Stimulated activated naive B cell treated with anti-CD40 and anti-IgM and Interleukin-4, amounts not matched to agents 10 μg/mL and 1 μg/mL and 100 μg/mL, for 72 hours (primary cell): Measurements from ENCODE around the gene IQSEC1.

ENCODE experiments used
- ATAC-seq, 2 donors: fragments of 150-1000 bp; cut with Tn5 transposase; replicated peaks; 2 replicates each; pipeline ENCODE4 v1.10.0; 2021; ENCODE audit warnings: moderate library complexity in 1 of 2
- DNase-seq: peaks from one replicate; pipeline ENCODE4 v3.0.0; 2021
- H3K27ac Mint-ChIP-seq: one replicate; pipeline ENCODE4 v1.8.0; 2022; ENCODE audit warnings: mild to moderate bottlenecking, mixed read lengths
- H3K27me3 Mint-ChIP-seq, 2 donors: one replicate each; pipeline ENCODE4 v1.8.0; 2022; ENCODE audit warnings: mixed read lengths in 2 of 2
- H3K36me3 Mint-ChIP-seq, 2 donors: one replicate each; pipeline ENCODE4 v1.8.0; 2022; ENCODE audit warnings: mixed read lengths in 2 of 2, mild to moderate bottlenecking in 1 of 2
- H3K4me1 Mint-ChIP-seq, 2 donors: one replicate each; pipeline ENCODE4 v1.8.0; 2022; ENCODE audit warnings: mixed read lengths in 2 of 2, mild to moderate bottlenecking in 1 of 2
- H3K4me3 Mint-ChIP-seq, 2 donors: one replicate each; pipeline ENCODE4 v1.8.0; 2022; ENCODE audit warnings: mild to moderate bottlenecking in 2 of 2, mixed read lengths in 2 of 2, moderate library complexity in 1 of 2
- H3K9me3 Mint-ChIP-seq, 2 donors: one replicate each; pipeline ENCODE4 v1.8.0; 2022; ENCODE audit warnings: mixed read lengths in 2 of 2, mild to moderate bottlenecking in 1 of 2

Gene IQSEC1

DNA sequence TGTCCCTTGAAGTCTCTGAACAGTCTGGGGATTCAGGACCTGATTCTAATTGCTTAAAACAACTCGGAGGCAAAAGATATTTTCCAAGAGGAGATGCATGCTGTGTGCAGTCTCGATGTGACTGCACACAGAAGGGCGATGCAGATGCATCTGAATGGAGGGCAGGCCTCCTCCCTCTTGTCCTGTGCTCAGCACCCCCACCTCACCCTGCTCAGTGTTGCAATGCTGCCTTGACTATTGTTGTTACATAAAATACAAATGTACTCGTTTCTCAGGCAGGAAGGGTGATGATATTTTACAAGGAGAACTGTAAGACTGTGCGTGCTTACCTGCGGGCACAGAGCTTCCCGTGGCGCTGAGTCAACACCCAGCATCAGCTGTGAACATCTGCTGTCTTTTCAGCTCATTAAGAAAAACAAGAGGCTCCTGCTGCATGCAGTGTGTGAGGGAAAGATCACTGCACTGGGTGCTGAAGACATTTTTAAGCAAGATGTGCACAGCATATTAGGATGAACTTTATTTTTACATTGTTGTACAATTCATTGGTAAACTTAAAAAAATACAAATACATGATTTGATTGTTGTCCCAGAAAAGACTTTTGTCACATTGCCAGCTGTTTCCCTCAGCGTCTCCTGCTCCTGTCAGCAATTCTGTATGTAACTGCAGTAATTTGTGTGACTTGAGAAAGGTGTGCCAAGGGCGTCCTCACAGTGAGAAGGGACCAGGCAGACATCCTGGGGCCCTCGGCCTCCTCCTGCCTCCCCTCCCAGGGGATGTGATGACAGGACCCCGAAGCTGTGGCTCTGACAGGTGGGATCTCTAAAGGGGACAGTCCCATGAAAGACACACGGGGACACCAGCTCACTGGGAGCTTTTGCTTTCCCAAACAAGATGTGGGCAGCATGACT lies 175.6 kb downstream of the IQSEC1 start:
- H3K27me3 Mint-ChIP-seq: no peaks in the 10 kb centered on the region
- H3K9me3 Mint-ChIP-seq: no peaks in the 10 kb centered on the region
- ATAC-seq (no peak), DNase-seq (no peak)
- H3K36me3 Mint-ChIP-seq: peaks cover 25 to 31% of the 10 kb centered on the region in 2 donors
- no peak overlapping the region for H3K4me3 Mint-ChIP-seq
- peaks cover 24 to 26% of the 10 kb centered on the region in 2 donors for H3K4me1 Mint-ChIP-seq
- peak overlapping the region; percentile 20 for H3K27ac Mint-ChIP-seq

GRCh38 chr3:12896063-12896985 lies 176.9 kb downstream of the IQSEC1 start:
- Mint-ChIP-seq H3K27ac (peak overlapping the region; percentile 77), H3K9me3 (no peaks in the 10 kb centered on the region), H3K36me3 (peaks cover 15 to 18% of the 10 kb centered on the region in 2 donors), H3K4me1 (peaks cover 18 to 20% of the 10 kb centered on the region in 2 donors), H3K27me3 (peaks cover 0 to under 1% of the 10 kb centered on the region in 2 donors), H3K4me3 (no peak overlapping the region)
- peak in 1 of 2 donors; percentile 16 for ATAC-seq
- DNase-seq: no peak

DNA sequence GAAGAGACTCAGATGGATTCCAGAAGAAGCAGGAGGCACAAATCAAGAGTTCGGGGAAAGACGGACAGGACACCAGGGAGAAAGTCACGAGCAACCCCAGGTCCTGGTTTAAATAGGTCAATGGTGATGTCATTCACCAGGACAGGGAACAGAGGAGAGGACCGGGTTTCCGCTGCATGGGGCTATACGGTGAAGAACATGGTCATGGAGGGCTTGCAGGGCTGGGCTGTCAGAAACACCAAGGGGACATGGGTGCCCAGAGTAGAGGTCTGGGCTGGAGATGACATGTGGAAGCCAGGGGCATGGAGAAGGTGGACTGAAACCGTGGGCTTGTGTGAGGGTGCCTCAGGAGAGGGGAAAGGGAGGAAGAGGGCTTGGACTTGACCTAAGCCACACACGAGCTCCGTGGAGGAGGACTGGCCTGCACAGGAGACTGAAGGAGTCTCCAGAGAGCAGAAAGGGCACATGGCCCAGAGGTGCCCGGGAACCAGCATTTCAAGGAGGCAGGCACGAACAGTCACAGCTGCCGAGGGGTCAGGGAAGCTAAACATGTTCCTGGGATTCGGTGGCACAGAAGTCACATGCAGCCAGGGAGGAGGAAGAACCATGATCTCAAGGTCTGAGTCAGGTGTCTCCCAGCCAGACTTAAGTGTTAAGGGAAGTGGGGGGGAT lies 177.7 kb downstream of the IQSEC1 start:
- Mint-ChIP-seq H3K27me3 (peaks cover 3 to 8% of the 10 kb centered on the region in 2 donors), H3K36me3 (peaks cover 11 to 14% of the 10 kb centered on the region in 2 donors), H3K9me3 (no peaks in the 10 kb centered on the region), H3K27ac (peak overlapping the region; percentile 79), H3K4me3 (peak overlapping the region in 1 of 2 donors; percentile 34), H3K4me1 (peaks cover 18 to 23% of the 10 kb centered on the region in 2 donors)
- no peak for DNase-seq
- ATAC-seq: peak; percentile 14 to 26

DNA sequence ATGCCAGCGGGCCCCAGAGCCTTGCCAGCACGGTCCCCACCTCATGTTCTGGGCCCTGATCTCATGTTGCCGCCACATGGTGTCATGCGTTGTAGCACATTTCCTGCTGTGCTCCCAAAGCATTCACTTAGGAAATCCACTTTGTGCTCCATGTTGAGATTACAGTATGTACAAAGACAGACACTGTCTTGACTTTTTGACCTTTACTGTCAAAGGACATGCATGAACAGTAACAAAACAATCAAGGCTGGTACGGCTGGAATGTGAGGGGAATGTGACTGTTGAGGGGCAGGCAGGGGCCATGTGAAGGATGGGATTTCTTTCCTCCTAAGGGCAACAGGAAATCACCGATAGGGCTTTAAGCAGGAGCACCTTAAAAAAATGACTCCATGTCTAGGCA lies 178.6 kb downstream of the IQSEC1 start:
- Mint-ChIP-seq H3K4me3 (peak overlapping the region in 1 of 2 donors; percentile 4), H3K27me3 (peaks cover 7 to 17% of the 10 kb centered on the region in 2 donors), H3K4me1 (peaks cover 18 to 23% of the 10 kb centered on the region in 2 donors), H3K9me3 (no peaks in the 10 kb centered on the region), H3K36me3 (peaks cover 8 to 9% of the 10 kb centered on the region in 2 donors), H3K27ac (peak overlapping the region; percentile 79)
- DNase-seq (no peak), ATAC-seq (no peak)

- Mint-ChIP-seq H3K27ac (peak overlapping the region; percentile 49), H3K9me3 (no peaks in the 10 kb centered on the region), H3K36me3 (peaks cover 0 to 3% of the 10 kb centered on the region in 2 donors), H3K4me1 (peaks cover 18 to 23% of the 10 kb centered on the region in 2 donors), H3K4me3 (no peak overlapping the region), H3K27me3 (peaks cover 8 to 18% of the 10 kb centered on the region in 2 donors)
- no peak for DNase-seq
- ATAC-seq: no peak
Observed at GRCh38 chr3:12893852-12894251, 179.4 kb downstream of the IQSEC1 start.

DNA sequence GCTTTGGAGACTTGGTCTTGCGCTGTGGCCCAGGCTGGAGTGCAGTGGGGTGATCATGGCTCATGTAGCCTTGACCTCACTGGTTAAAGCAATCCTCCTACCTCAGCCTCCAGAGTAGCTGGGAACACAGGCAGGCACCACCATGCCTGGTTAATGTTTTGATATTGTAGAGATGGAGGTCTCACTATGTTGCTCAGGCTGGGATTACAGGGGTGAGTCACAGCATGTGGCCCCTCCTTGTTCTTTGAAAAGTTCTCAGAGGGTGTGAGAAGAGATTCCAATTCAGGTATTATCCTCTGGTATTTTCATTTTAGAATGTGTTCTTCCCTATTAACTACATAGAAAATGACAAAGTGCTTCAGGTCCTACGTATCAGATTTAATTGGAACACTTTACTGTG lies 180.0 kb downstream of the IQSEC1 start:
- H3K4me1 Mint-ChIP-seq: peaks cover 18 to 23% of the 10 kb centered on the region in 2 donors
- H3K27me3 Mint-ChIP-seq: peaks cover 8 to 18% of the 10 kb centered on the region in 2 donors
- no peaks in the 10 kb centered on the region for H3K9me3 Mint-ChIP-seq
- ATAC-seq (no peak), DNase-seq (no peak)
- no peak overlapping the region for H3K4me3 Mint-ChIP-seq
- H3K36me3 Mint-ChIP-seq: no peaks in the 10 kb centered on the region
- no peak overlapping the region for H3K27ac Mint-ChIP-seq

DNA sequence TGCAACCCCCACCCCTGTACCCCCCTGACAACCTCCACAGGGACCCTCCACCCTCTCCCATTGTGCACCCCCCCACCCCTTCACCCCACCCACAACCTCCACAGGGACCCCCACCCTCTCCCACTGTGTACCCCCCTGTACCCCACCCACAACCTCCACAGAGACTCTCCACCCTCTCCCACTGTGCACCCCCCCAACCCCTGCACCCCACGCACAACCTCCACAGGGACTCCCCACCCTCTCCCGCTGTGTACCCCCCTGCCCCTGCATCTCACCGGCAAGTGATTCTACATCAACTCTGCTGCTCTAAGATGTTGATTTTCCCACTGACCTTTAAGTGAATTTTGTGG lies 180.4 kb downstream of the IQSEC1 start:
- no peaks in the 10 kb centered on the region for H3K9me3 Mint-ChIP-seq
- no peak overlapping the region for H3K4me3 Mint-ChIP-seq
- no peak for ATAC-seq
- peaks cover 8 to 22% of the 10 kb centered on the region in 2 donors for H3K27me3 Mint-ChIP-seq
- peaks cover 18 to 23% of the 10 kb centered on the region in 2 donors for H3K4me1 Mint-ChIP-seq
- H3K36me3 Mint-ChIP-seq: no peaks in the 10 kb centered on the region
- no peak for DNase-seq
- no peak overlapping the region for H3K27ac Mint-ChIP-seq

DNA sequence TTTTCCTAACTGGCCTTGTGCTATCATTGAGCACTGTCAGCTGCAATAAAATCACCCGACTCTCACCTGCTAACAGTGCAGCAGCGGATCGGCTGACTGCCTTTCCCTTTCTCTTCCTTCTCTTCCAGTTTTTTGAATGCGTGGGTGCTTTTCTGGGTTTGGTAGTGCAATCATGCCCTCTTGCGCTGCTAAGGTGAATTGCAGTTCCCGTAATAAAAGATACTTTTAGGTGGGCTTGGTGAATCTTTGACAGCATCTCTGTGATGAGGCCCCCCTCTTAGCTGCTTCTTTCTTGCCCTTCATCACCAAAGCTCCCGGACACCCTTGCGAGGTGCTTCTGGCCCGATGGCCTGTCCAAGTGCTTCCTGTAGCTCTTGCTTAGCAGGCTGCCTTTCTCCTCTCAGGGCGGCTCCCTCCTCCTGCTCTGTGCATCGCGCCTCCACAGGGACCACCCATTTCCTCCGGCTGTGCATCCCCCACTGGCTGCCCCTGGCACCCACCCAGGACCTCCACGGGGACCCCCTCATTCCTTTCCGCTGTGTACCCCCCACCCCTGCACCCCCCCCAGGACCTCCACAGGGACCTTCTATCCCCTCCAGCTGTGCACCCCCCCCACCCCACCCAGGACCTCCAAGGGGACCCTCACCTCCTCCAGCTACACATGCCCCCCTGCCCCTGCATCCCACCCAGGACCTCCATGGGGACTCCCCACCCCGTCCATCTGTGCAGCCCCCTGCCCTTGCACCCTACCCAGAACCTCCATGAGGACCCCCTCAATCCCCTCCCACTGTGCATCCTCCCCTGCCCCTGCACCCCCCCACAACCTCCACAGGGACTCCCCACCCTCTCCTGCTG lies 181.0 kb downstream of the IQSEC1 start:
- no peaks in the 10 kb centered on the region for H3K36me3 Mint-ChIP-seq
- peaks cover 8 to 28% of the 10 kb centered on the region in 2 donors for H3K27me3 Mint-ChIP-seq
- peaks cover 18 to 23% of the 10 kb centered on the region in 2 donors for H3K4me1 Mint-ChIP-seq
- DNase-seq: no peak
- ATAC-seq: peak in 1 of 2 donors; percentile 44
- H3K9me3 Mint-ChIP-seq: no peaks in the 10 kb centered on the region
- peak overlapping the region; percentile 9 for H3K27ac Mint-ChIP-seq
- peak overlapping the region; percentile 23 to 53 for H3K4me3 Mint-ChIP-seq

DNA sequence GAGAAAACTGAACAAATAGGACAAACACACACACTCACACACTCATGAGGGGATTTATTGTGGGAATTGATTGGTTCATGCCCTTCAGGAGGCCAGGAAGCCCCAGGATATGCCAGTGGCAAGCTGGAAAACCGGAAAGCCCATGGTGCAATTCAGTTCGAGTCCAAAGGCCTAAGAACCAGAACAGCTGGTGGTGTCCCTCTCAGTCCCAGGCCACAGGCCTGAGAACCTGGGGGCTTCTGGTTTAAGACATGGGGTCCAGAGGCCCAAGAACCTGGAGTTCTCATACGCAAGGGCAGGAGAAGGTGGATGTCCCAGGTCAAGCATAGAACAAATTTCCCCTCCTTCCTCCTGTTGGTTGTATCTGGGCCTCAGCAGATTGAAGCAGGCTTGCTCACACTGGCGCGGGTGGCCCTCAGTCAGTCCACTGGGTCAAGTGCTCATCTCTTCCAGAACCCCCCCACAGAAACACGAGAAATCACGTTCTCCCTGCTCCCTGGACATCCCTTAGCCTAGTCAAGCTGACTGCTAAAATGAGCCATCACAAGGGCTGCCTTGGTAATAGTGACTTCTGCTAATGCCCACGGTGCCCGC lies 181.7 kb downstream of the IQSEC1 start:
- ATAC-seq (peak in 1 of 2 donors; percentile 39), DNase-seq (no peak)
- Mint-ChIP-seq H3K27ac (peak overlapping the region; percentile 9), H3K4me3 (peak overlapping the region; percentile 23 to 53), H3K36me3 (no peaks in the 10 kb centered on the region), H3K9me3 (no peaks in the 10 kb centered on the region), H3K4me1 (peaks cover 22 to 26% of the 10 kb centered on the region in 2 donors), H3K27me3 (peaks cover 8 to 29% of the 10 kb centered on the region in 2 donors)

DNA sequence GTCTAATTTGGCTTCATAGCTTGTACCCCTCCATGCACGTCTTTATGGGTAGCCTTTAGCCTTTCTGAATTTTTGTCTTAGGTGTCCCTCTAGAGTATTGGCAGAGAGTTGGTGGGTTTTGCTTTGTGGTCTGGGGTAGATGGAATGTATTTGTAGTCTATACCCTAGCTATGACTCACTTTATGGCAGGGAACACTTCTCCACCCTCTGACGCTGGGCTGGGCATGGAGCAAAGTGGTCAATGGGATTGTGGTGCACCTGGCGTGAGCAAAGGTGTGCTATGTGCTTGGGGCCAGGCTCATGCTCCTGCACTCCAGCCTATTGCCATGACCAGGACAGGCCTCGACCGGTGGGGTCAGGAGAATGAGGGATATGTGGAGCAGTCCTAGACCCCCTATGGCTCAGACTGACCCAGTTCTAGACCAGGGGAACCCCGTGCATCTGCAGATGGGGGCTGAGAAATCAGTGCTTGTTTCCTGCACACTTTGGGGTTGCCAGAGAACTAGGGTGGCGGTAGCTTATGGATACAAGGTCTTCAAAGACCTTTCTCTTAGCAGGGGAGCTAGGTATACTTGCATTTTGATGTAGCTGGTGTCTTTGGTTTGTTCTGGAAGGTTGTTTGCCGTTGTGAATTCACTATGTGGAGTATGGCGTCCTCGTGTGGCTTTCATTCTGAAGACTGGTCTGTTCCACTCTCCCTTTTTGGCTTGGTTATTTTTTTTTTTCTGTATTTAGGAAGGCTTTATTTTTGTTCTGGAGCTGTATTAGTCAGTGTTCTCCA lies 182.4 kb downstream of the IQSEC1 start:
- no peak for ATAC-seq
- Mint-ChIP-seq H3K9me3 (no peaks in the 10 kb centered on the region), H3K36me3 (no peaks in the 10 kb centered on the region), H3K4me1 (peaks cover 28 to 29% of the 10 kb centered on the region in 2 donors), H3K27me3 (peaks cover 8 to 29% of the 10 kb centered on the region in 2 donors), H3K4me3 (no peak overlapping the region), H3K27ac (no peak overlapping the region)
- DNase-seq: no peak

DNA sequence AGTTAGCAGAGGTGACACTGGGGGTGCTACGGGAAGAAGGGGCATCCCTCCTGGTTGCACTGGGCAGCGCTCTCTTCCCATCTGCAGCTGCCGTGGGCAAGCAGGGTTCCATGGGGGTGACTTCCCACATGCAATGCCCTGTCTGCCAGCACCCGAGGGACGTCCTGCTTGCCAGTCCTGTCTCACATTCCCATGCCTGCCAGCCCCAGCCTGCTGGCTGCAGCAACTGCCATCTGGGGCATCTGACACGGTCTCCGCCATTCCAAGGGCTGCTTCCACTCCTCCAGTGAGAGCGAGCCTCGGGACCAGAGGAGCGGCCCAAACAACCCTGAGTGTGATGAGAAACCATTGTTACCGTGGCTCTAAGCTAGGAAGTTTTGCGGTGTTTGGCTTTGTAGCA lies 186.5 kb downstream of the IQSEC1 start:
- DNase-seq (no peak), ATAC-seq (no peak)
- peaks cover 0 to 2% of the 10 kb centered on the region in 2 donors for H3K9me3 Mint-ChIP-seq
- no peak overlapping the region for H3K27ac Mint-ChIP-seq
- H3K4me1 Mint-ChIP-seq: peaks cover 26 to 35% of the 10 kb centered on the region in 2 donors
- peaks cover 0 to 3% of the 10 kb centered on the region in 2 donors for H3K36me3 Mint-ChIP-seq
- peaks cover 8 to 29% of the 10 kb centered on the region in 2 donors for H3K27me3 Mint-ChIP-seq
- no peak overlapping the region for H3K4me3 Mint-ChIP-seq

DNA sequence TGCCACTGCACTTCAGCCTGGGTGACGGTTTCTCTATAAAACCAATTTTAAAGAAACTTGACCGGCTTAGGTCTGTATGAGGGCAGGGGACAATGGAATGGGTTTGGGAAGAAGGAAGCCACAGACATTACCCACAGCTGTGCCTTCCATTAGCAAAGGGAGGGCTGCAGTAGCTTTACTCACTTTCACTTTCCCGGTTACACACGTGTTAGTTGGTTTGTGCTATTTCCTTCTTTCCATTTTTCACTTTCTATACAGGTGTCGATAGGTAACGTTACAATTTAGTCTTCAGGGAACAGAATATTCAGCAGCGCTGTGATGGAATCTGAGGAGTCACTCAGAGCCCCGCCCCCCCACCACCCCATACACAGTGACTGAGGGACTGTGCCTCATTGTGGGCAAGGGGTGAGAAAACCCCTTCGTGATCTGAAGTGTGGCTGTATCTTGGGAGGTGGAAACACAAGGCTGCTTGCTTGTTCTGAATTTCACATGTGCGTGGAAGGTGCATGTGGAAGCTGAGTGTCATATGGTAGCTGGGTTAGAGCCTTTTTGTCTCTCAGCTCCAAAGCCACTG lies 187.0 kb downstream of the IQSEC1 start:
- H3K4me3 Mint-ChIP-seq: peak overlapping the region; percentile 11 to 39
- H3K4me1 Mint-ChIP-seq: peaks cover 27 to 38% of the 10 kb centered on the region in 2 donors
- no peak for DNase-seq
- peak; percentile 57 to 64 for ATAC-seq
- peaks cover 8 to 27% of the 10 kb centered on the region in 2 donors for H3K27me3 Mint-ChIP-seq
- H3K27ac Mint-ChIP-seq: no peak overlapping the region
- peaks cover 0 to 3% of the 10 kb centered on the region in 2 donors for H3K36me3 Mint-ChIP-seq
- H3K9me3 Mint-ChIP-seq: peaks cover 0 to 2% of the 10 kb centered on the region in 2 donors
